Activated T-cell treated with anti-CD3 and anti-CD28 coated beads, Interleukin-2, amount 50 U/mL, for 1 hour (primary cell): ENCODE results near the gene LAPTM4A.
"Not testable (repeated sequence)": the region's sequence is repeated elsewhere in the genome, so short reads cannot be mapped to it uniquely, and the experiment has no call there.

Source experiments
- DNase-seq: peaks from one replicate; pipeline ENCODE4 v3.0.0-alpha.2; 2020

The LAPTM4A gene

DNA sequence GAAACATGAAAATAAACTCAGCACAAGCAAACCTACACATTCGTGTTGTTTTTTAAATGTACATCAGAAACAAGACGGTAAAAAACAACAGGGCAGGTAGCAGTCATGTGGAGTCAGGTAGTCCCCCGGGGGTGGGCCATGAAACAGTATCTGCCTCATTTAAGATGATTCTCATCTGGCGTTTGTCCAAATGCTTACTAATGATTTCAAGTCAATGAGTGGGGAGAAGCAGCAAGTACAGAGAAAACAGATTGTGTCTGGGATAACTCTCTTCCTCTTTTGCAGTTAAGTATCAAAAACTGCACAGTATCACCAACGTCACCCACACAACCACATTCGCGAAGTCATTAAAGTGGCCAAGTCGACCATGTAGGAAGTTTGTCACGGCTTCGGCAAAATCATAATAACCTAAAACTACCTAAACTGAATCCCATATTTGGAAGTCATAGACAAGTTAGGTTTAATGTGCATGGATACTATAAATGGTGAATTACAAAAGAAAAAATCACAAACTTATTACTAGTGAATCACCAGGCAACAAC is 1.3 kb downstream of the LAPTM4A start:
- DNase-seq = peak; percentile 29

DNA sequence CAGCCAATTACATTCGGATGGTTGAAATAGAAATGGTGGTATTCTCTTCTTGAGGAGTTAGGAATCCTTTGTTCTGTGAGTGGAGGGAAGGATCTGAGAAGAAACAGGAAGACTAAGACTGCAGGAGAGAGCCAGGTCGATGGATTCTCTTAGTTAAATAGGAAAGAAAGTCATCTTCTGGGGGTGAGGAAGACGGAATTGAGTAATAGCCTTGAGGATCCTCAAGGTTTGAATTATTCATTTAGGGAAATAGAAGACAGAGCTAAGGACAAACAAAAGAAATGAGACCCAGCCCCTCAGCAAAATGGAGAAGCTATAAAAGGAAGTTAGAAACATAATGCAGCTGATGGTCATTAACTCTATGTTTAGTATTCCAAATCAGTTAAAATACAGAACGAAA is 1.8 kb downstream of the LAPTM4A start:
- DNase-seq = no peak

DNA sequence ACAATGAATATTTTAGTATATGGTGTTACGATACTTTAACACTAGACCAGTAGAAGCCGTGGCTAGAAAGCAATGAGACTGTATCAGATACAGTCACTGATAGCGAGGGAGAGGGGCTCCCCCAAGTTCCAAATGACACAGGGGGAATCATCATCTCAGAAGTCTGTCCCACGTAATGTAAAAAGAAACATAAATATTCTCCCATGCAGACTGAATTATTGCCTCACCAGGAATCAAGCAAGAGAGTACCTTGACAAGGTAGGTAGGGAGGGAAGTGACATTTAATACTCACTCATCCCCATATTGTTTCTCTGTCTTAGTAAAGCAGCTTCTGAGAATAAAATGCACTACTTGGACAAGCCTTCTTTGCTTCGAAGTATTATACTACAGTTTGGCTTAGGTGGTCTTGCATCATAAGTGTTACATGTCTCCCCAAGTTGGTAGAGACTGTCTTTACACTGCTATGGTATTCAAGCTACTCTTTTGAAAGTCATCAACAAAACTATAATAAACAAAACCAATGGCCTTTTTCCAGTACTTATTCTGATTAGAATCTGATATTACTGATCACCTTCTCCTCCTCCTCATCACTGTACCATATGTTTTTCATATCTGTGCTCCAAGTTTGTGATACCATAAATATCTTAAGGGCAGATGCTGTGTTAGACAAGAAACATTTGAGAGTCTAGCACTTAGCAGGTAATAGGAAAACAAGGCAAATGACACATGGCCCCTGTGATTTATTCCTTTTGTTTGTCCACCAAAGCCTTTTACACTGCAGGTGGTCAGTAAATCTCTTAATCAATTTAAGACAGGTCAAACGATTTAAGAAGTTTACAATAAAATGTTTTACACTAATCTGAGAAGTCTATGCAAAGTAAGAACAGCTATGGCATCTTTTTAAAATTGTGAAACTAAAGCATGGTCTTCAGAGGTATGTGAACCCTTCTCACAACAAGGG is 2.7 kb downstream of the LAPTM4A start:
- no peak for DNase-seq

DNA sequence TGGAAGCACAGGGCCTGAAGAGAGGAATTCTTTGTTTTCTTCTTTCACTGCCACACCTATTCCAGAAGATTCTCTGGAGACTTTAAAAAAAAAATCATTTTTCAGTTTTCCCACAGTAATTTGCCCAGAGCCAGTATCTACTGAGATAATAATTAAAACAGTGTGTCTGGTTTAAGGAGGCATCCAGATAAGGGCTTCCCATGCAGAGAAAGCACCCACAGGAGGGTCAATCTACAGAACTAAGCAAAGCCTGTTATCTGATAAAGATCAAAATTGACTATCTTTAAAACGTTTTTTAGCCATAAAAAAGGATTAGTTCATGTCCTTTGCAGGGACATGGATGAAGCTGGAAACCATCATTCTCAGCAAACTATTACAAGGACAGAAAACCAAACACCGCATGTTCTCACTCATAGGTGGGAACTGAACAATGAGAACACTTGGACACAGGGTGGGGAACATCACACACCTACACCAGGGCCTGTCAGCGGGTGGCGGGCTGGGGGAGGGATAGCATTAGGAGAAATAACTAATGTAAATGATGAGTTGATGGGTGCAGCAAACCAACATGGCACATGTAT is 5.6 kb downstream of the LAPTM4A start:
- DNase-seq = not testable (repeated sequence)

- DNase-seq = no peak
These were observed 6.7 kb downstream of the LAPTM4A start for GRCh38 chr2:20044778-20045177.

DNA sequence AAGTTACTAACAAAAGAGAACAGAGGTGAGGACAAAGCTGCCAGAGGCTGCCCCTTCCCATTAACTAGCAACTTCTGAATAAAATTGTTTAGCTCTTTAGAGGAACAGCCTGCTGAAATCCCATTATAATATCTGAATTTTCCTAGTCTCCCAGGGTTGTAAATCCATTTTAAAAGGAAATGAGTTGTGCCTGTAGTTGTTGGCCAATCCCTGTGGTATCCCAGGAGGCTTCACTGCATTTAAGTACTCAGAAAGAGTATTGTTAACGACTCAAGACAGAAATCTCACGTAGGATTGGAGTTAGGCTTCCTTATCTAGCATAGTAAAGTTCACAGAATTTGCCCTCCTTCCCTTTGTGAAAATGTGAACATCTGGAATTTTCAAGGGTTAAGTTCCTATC is 8.9 kb downstream of the LAPTM4A start:
- no peak for DNase-seq

GRCh38 chr2:20040489-20041172 is 10.8 kb downstream of the LAPTM4A start:
- DNase-seq = no peak

- DNase-seq = no peak
These were observed 13.8 kb downstream of the LAPTM4A start for GRCh38 chr2:20037660-20038059.

- no peak for DNase-seq
These were observed 15.3 kb downstream of the LAPTM4A start for GRCh38 chr2:20035955-20036666.

DNA sequence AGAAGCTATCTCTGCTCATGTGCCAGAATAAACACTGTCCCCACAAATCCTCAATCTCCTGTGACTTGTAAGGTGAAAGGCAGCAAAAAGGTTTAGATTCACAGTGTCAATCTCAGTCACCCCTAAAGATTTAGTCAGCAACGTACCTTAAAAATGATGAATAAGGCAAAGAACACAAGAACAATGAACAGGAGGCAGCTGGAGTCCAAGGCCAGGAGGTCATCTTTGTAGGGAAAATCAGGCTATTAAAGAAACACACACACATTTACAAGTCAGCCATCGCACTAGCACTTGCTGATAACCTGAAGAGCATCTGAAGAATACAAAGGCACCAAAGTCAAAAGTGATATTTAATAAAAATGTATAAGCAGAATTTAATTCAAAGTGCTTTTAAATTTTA is 16.6 kb downstream of the LAPTM4A start:
- DNase-seq = no peak

DNA sequence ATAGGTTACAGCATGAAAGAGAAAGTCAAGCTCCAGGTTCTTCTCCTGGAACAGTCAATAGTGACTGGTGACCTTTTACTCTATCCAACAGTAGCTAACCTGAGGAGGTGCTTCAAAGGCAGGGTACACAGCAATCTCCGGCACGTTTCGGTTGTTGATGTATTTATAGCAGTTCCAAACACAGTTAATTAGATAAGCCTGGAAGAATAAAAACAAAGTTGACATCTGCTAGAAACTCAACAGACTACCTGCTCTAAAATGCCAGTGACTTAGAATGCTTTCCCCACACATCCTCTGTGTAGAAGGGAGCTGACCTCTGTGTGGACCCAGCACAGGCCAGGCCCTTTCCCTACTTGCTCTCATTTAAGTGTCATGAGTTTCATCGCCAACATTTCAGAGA is 17.2 kb downstream of the LAPTM4A start:
- DNase-seq = no peak

GRCh38 chr2:20033322-20033721 is 18.1 kb downstream of the LAPTM4A start:
- DNase-seq = no peak

- no peak for DNase-seq
These were observed 21.2 kb downstream of the LAPTM4A start for GRCh38 chr2:20030224-20030623.

DNA sequence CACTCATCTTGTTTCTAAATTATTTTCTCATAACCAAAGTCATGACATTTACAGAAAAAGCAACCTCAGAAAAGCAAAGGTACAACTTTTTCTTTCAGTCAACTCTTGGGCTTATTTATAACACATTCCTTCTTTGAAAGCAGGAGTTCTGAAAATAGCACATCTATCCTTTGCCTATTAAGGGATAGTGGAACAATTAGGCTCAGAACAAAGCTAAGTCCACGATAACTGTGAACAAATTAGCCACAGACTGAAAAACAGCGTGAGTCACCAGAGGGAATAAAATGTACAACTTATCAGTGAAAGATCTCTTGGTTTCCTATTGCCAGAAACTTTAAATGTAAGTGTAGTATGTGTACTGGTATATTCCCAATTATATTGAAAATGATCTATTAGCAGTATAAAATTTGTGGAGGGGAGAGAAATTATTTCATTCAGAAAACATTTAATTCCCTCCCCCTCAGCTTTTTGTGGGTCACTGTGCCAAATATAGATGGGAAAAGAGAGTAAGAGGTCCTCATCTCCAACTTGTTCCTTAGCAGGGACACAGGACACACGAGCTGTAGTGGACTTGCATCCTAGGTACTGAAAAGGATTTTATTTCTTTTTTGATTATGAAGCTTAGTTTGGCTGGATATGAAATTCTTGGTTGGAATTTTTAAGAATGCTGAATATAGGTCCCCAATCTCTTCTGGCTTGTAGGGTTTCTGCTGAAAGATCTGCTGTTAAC is 23.6 kb downstream of the LAPTM4A start:
- no peak for DNase-seq

DNA sequence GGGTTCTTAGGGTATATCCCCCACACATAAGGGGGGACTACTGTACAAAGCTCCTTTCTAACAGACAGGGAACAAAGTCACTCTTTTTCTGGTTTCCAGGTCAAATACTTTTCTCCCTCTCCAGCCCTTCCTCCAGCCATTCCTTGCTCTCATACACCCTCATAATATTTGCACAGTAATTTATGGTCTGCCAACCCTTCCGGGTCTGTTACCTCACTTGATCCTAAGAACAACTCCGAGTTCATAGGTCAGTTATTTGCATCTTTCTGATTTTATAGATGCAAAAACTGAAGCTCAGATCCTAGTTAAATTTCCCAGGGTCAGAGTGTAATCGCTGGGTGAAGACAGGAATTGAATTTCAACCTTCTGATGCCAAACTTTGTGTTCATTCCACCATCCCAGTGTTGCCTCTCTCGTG is 24.2 kb downstream of the LAPTM4A start:
- no peak for DNase-seq

- no peak for DNase-seq
These were observed 26.2 kb downstream of the LAPTM4A start for GRCh38 chr2:20025065-20025786.

DNA sequence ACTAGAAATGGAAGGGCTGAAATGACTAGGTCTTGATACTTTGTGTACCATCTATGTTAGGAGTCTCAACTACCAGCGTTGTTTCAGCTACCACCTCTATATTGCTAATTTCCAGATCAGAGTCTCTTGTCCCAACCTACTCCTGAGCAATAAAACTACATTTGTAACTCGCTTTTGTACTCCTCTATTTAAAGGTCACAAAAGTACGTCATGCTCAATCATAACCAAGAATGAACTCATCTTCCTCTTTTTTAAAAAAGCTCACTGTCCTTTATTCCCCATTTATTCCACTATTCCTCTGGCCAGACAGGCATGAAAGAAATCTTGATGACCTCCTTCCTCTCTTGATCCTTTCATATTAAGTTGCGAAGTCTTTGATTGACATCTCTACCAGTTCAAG is 27.7 kb downstream of the LAPTM4A start:
- no peak for DNase-seq

DNA sequence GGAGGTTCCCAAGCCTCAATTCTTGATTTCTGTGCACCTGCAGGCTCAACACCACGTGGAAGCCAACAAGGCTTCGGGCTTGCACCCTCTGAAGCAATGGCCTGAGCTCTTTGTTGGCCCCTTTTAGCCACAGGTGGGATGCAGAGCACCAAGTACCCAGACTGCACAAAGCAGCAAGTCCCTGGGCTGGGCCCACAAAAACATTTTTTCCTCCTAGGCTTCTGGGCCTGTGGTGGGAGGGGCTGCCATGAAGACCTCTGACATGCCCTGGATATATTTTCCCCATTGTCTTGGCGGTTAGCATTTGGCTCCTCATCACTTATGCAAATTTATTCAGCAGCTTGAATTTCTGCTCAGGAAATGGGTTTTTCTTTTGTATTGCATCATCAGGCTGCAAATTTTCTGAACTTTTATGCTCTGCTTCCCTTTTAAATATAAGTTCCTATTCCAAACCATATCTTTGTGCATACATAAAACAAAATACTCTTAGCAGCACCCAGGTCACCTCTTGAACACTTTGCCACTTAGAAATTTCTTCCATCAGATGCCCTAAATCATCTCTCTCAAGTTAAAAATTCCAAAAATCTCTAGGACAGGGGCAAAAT is 29.9 kb downstream of the LAPTM4A start:
- no peak for DNase-seq

DNA sequence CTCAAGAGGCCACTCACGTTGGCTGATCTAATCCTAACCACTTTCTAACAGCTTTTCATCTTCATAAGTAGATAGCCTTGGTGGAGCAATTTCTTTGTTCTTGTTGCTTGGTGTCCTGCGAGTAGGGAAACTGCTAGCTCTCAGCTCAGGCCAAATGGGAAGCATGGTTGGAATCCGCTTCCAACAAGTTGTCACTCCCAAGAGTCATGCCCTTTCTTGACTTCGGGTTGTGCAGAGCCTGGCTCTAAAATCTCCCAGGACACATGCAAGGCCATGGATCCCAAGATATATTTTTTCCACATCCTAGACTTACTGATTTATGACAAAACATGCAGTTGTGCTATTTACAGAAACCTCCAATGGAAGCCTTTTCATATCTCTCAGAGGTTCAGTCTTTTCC is 31.7 kb downstream of the LAPTM4A start:
- DNase-seq = no peak

DNA sequence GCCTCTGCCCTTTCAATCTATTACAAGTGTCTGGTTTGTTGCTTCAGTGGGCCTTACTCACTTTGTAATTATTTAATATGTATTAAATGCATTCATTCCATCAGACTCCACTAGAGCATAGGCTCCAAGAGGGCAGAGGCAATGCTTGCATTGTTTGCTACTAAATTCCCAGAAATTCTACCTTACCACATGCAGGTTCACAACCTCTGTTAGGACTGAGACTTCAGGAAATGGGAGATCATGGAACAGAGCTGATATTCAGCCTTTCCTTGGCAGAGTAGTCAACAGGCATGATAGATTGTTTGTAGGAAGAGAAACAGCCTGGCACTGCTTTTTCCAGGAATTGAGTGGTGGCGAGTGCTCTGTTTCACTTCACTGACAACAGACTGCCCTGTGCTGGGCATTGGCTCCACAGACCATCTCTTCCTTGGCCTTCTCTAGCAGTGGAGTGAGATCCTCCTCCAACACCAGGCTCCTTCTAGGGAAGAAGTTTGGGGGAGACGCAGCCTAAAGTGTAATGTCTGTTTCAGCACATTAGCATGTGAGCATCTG is 32.8 kb downstream of the LAPTM4A start:
- no peak for DNase-seq

GRCh38 chr2:20016346-20016745 is 35.1 kb downstream of the LAPTM4A start:
- no peak for DNase-seq
